Lower lobe of right lung (tissue), 2 donors: Measurements from ENCODE around the gene POU2AF3. TPM values are rescaled to one million over a fixed set of nuclear protein-coding genes. Genes with fewer than 3 reads are reported as not detected.

Experiments
- ATAC-seq, 2 donors: fragments of 200-7000 bp; cut with Tn5 transposase; one replicate each; pipeline ENCODE4 v1.9.1; 2020 to 2022; ENCODE audit warnings: mild to moderate bottlenecking in 2 of 2, moderate library complexity in 2 of 2
- DNase-seq: peaks from one replicate; pipeline ENCODE4 v3.0.0-alpha.2; 2020
- H3K27ac ChIP-seq: fragments of 200-600 bp; one replicate; pipeline ENCODE4 v1.8.0; 2022
- H3K27me3 ChIP-seq: fragments of 200-600 bp; one replicate; pipeline ENCODE4 v1.8.0; 2022; ENCODE audit warnings: low read depth
- H3K36me3 ChIP-seq: fragments of 200-600 bp; one replicate; pipeline ENCODE4 v1.8.0; 2022; ENCODE audit warnings: mild to moderate bottlenecking
- H3K4me1 ChIP-seq: fragments of 200-600 bp; one replicate; pipeline ENCODE4 v1.8.0; 2022
- H3K4me3 ChIP-seq: fragments of 200-600 bp; one replicate; pipeline ENCODE4 v1.8.0; 2022; ENCODE audit warnings: mild to moderate bottlenecking
- H3K9me3 ChIP-seq: fragments of 200-600 bp; one replicate; pipeline ENCODE4 v1.8.0; 2022
- intact Hi-C: fragments of 100-400 bp; cut with DNase I; formaldehyde crosslinking; loops from one replicate; pipeline ENCODE4 v1.11.0; 2022
- total RNA-seq: library from RNA; stranded (reverse); fragmentation: NEBNext Ultra II Directional; extraction: Animal tissue kit (Norgen Biotek cat#: 25700); gene quantifications from one replicate; pipeline ENCODE4 v1.2.1, GENCODE V29; 2021
- TF ChIP-seq, protein P1 (sequence below): fragments of 200-600 bp; IDR thresholded peaks from one replicate; pipeline ENCODE4 v1.8.0; 2022; ENCODE audit warnings: antibody characterized with exemption, mild to moderate bottlenecking
- donor health status: DM: no; HTN: yes; CAD: no; lungs with severe emphysema.

Gene POU2AF3
- total RNA-seq, 1 donor from 2014 or later, result 3.4 TPM

DNA sequence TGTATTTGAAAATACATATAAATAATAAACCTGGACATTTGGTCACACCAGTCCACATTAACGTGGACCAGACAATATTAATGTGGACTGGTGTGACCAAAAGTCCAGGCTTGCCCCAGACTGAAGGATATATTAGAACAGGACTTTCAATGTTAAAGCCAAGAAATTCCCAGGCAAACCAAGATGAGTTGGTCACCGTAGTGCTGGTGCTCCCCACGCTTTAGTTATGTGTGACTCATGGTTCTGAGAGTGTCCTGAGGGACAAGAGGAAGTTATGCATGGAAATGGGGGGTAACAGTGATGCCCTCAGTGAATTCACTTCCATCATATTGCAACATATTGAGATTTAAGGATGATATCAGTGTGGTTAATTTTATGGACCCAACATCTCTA, 49.4 kb downstream of the POU2AF3 start:
- intact Hi-C loops, result no loop called here
- no peak overlapping the region for H3K27ac ChIP-seq
- no peak for DNase-seq

DNA sequence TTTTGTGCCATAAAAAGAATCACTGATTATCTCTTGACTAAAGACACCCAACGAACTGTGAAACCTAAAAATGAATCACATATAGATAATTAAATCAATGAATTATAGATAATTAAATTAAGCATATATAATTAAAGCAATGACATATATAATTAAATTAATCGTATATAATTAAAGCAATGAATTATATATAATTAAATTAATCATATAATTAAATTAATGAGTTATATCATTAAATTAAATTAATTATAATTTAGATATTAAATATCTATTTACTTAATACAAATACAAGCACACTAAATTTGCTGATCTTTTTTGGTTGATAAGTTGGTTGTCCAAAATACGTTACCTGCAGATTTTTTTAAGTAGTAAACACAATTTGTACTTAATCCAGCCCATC, 49.8 kb downstream of the POU2AF3 start:
- intact Hi-C loops, result no loop called here
- Histone ChIP-seq H3K4me3 (no peak overlapping the region), H3K9me3 (no peaks in the 10 kb centered on the region), H3K27me3 (no peaks in the 10 kb centered on the region), H3K36me3 (no peaks in the 10 kb centered on the region), H3K27ac (no peak overlapping the region), H3K4me1 (no peaks in the 10 kb centered on the region)
- TF ChIP-seq, protein P1, sequence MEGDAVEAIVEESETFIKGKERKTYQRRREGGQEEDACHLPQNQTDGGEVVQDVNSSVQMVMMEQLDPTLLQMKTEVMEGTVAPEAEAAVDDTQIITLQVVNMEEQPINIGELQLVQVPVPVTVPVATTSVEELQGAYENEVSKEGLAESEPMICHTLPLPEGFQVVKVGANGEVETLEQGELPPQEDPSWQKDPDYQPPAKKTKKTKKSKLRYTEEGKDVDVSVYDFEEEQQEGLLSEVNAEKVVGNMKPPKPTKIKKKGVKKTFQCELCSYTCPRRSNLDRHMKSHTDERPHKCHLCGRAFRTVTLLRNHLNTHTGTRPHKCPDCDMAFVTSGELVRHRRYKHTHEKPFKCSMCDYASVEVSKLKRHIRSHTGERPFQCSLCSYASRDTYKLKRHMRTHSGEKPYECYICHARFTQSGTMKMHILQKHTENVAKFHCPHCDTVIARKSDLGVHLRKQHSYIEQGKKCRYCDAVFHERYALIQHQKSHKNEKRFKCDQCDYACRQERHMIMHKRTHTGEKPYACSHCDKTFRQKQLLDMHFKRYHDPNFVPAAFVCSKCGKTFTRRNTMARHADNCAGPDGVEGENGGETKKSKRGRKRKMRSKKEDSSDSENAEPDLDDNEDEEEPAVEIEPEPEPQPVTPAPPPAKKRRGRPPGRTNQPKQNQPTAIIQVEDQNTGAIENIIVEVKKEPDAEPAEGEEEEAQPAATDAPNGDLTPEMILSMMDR, result no peak
- ATAC-seq (no peak), DNase-seq (no peak)

More for the DNA sequence above, 49.4 kb downstream of the POU2AF3 start:
- Histone ChIP-seq H3K9me3 (no peaks in the 10 kb centered on the region), H3K4me1 (no peaks in the 10 kb centered on the region), H3K4me3 (no peak overlapping the region), H3K36me3 (no peaks in the 10 kb centered on the region), H3K27me3 (no peaks in the 10 kb centered on the region)
- TF ChIP-seq, protein P1, result no peak
- no peak for ATAC-seq

DNA sequence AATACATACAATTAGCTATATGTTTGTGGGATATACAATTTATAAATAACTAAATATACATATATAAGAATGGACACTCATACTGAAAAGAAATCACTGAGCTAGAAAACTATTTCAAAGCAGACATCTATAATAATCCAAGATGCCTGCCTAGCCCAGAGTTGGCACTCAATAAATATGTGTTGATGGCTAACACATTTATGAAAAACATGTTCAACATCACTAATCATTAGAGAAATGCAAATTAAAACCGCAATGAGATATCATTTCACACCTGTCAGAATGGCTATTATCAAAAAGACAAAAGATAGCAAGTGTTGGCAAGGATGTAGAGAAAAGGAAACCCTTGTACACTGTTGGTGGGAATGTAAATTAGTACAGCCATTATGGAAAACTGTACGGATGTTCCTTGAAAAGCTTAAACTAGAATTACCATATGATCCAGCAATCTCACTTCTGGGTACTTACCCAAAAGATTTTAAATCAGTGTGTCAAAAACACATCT, 50.9 kb downstream of the POU2AF3 start:
- Histone ChIP-seq H3K9me3 (no peaks in the 10 kb centered on the region), H3K27me3 (no peaks in the 10 kb centered on the region), H3K4me1 (no peaks in the 10 kb centered on the region), H3K27ac (no peak overlapping the region), H3K36me3 (no peaks in the 10 kb centered on the region), H3K4me3 (no peak overlapping the region)
- TF ChIP-seq, protein P1, result no peak
- intact Hi-C loops, result no loop called here
- DNase-seq (no peak), ATAC-seq (no peak)

DNA sequence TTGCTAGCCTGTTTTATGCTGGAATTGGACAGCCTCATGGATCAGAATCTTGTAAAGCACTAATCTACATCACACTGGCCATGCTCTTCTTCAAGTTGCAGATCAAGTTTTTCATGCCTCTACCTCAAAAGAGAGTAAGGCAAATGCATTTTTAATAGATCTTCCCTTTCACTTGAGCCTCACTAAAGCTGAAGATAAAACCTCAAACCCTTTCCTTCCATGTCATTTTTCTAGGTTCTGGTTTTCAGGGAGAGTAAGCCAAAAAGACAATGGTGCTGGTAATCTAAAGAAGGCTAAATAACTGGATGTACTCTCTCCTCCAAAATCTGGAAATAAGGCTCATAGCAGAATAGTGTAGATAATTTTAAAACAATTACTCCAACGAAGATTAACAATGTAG, 52.5 kb downstream of the POU2AF3 start:
- TF ChIP-seq, protein P1, result no peak
- H3K9me3 ChIP-seq, result no peaks in the 10 kb centered on the region
- H3K27ac ChIP-seq, result no peak overlapping the region
- no peaks in the 10 kb centered on the region for H3K27me3 ChIP-seq
- no peak for ATAC-seq
- H3K4me3 ChIP-seq, result no peak overlapping the region
- intact Hi-C loops, result no loop called here
- H3K36me3 ChIP-seq, result no peaks in the 10 kb centered on the region
- DNase-seq, result no peak
- H3K4me1 ChIP-seq, result no peaks in the 10 kb centered on the region

DNA sequence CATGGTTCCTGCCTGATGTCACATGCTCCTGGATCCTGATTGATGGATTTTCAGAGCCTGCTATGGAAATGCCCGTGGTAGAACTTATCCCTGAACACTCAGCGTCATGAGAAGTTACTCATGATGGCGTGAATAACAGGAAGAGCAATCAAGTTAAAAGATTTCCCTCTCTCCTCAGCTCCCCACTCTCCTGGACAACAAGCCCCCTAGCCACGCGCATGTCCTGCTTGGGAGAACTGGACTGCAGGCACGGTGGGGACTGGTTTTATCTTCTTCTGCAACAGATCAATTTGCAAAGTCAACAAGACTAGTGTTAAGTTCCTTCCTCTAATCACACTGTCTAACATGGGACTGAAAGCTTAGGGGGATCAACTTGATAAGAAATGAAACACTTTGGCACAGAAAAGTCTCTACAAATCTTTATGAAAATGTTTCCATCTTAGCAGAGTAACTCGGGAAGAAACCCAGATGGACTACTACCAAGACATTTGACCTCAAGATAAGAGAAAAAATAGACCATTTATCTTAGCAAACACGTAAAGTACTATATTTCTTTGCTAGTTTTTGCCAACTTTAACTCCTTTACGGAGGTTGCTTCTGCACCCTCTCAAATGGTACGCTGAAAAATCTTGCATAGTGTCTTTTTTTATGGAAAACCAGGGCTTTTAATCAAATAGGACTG, 53.2 kb downstream of the POU2AF3 start:
- ATAC-seq (no peak), DNase-seq (no peak)
- Histone ChIP-seq H3K4me3 (no peak overlapping the region), H3K27ac (no peak overlapping the region), H3K36me3 (no peaks in the 10 kb centered on the region), H3K9me3 (no peaks in the 10 kb centered on the region), H3K27me3 (no peaks in the 10 kb centered on the region), H3K4me1 (no peaks in the 10 kb centered on the region)
- TF ChIP-seq, protein P1, result no peak
- intact Hi-C loops, result no loop called here
